Measurements from ENCODE around the gene CD163L1. TPM values are rescaled to one million over a fixed set of nuclear protein-coding genes. Genes with fewer than 3 reads are reported as not detected.

Gene CD163L1
- total and polyA plus RNA-seq, 12 donors = 1.00 to 7.2 (median 2.5) TPM

- no peaks in the 10 kb centered on the region for H3K36me3 ChIP-seq
- intact Hi-C loops (cut with DNase I) = no loop called here
- no peak for TF ChIP-seq CTCF (IDR thresholded peaks at IDR 0.05)
Measured at GRCh38 chr12:7351177-7351576, 92.8 kb downstream of the CD163L1 start.

GRCh38 chr12:7349418-7349817, 94.5 kb downstream of the CD163L1 start:
- no peak for TF ChIP-seq CTCF (IDR thresholded peaks at IDR 0.05)
- Histone ChIP-seq H3K9me3 (peaks cover 0 to 15% (median 0%) of the 10 kb centered on the region in 11 donors), H3K4me1 (peaks cover 0 to 29% (median 0%) of the 10 kb centered on the region in 9 donors), H3K27ac (no peak overlapping the region), H3K4me3 (no peak overlapping the region), H3K36me3 (no peaks in the 10 kb centered on the region), H3K27me3 (no peaks in the 10 kb centered on the region)
- no peak for ATAC-seq
- intact Hi-C loops (cut with DNase I) = no loop called here
- no peak for DNase-seq
- 73 to 78% methylated on average over 4 of the region's 4 CpGs for WGBS, 2 donors

More at GRCh38 chr12:7351177-7351576, 92.8 kb downstream of the CD163L1 start:
- no peak overlapping the region for H3K27ac ChIP-seq
- DNase-seq = no peak
- no peak overlapping the region for H3K4me3 ChIP-seq
- ATAC-seq = no peak
- peaks cover 0 to 15% (median 0%) of the 10 kb centered on the region in 9 donors for H3K4me1 ChIP-seq
- 51 to 64% methylated on average over 2 of the region's 2 CpGs for WGBS, 2 donors
- no peaks in the 10 kb centered on the region for H3K27me3 ChIP-seq
- no peaks in the 10 kb centered on the region for H3K9me3 ChIP-seq

- intact Hi-C loops (cut with DNase I) = no loop called here
Measured at GRCh38 chr12:7346551-7347225, 97.3 kb downstream of the CD163L1 start.

More at GRCh38 chr12:7346551-7347225, 97.3 kb downstream of the CD163L1 start:
- Histone ChIP-seq H3K9me3 (peaks cover 0 to 24% (median 2%) of the 10 kb centered on the region in 11 donors), H3K4me3 (no peak overlapping the region), H3K27ac (no peak overlapping the region), H3K27me3 (no peaks in the 10 kb centered on the region), H3K4me1 (peaks cover 0 to 28% (median 0%) of the 10 kb centered on the region in 9 donors), H3K36me3 (no peaks in the 10 kb centered on the region)
- DNase-seq (no peak), ATAC-seq (no peak)
- no peak for TF ChIP-seq CTCF (IDR thresholded peaks at IDR 0.05)
- WGBS, 2 donors = 81 to 87% methylated on average over 6 of the region's 6 CpGs

All from heart right ventricle (tissue), 16 donors.